NCI-H187 (cell line): ENCODE data around the gene SIAE.
A peak's percentile ranks its signal among the peaks of the same experiment; 100 is the strongest.

ENCODE experiments used
- DNase-seq, 2 experiments: peaks; one replicate each; lab custom pipeline; 2025; lab: John Stamatoyannopoulos, UW

Gene SIAE

DNA sequence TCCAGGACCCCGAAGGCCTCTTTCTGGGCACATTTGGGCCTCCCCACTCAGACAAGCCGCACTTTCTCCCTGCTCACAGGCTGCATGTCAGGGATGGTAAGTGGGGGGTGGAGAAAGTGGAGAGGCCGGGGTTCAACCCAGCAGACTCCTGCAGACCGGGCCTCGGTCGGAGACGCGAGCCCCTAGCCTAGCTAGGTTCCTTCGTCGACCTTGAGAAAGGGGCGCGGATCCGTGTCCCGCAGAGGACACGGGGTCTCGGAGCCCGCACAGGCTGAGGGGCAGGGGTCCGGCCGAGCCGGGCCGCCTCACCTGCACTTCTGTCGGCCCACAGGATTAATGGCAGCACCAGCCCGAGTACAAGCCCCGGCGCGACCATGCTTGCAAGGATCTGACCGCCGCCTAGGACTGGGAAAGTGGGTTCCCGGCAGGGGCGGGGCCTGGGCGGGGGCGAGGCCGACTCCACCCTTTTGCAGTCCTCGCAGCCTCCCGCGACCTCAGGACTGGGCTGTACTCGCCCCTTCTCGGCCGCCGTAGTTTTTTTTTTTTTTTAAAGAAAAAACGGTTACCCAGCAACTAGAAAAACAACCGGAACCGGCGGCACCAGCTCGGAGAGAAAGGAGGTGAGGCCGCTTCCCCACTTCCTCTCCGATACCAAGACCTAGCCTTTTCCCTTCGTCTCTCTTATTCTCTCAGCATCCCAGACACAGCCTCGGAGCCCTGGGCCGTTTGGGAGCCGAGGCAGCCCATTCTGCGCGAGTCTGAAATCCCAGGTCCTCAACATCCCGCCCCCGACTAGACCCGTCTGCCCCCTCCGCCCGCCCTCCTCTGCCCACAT lies at the start of gene SIAE, which contains the start of gene SPA17:
SIAE (minus strand) TSS at position 407 of the 835 bp plus-strand sequence; CDS start at position 376, 31 bp downstream.
SPA17 (plus strand) TSS at position 572 of the 835 bp plus-strand sequence. CDS start 1,361 bp downstream, outside the sequence.
- DNase-seq = peak; percentile 25 to 47

- no peak for DNase-seq
Observed at GRCh38 chr11:124722176-124722575, 48.6 kb upstream of the SIAE start.

- DNase-seq = no peak
Observed at GRCh38 chr11:124719534-124719933, 46.0 kb upstream of the SIAE start.

GRCh38 chr11:124718801-124719200 lies 45.3 kb upstream of the SIAE start:
- DNase-seq = no peak

DNA sequence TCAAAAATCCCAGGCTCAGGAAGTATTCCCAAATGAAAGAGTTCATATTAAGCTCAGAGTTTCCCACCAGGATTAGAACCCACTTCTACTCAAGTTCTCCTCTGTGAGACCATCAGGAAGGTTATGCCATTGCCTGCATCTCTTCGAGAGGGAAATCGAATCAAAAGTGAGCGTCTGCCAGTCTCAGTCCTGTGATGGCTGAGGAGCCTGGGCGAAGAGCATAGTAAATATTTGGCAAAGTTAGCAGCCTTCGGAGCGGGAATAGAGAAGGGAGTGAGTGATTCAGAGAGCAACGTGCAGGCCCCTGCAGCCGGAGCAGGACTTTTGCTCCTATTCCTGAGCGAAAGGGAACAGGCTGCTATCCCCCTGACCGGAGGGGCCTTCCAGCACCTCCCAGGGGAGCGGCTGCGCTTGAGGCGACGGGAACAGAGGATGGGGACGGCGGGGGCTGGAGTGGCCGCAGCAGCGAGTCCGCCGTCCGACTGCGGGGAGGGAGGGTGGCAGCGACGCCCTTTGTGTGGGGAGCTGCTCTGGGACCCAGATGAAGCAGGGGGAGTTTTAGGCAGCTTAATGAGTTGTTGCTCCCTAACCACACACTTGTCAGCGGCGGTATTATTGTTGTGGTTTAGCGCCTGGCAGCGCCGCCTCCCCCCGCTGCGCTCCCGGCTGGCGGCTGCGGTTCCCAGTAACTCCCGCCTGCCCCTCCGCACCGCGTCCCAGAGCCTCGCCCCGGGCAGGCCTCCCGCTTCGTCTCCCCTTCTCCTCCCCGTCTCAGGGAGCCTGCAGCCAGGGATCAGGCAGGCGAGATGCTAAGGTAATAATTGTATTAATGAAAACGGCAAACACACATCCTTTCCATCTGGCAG lies 44.5 kb upstream of the SIAE start:
- DNase-seq = no peak

DNA sequence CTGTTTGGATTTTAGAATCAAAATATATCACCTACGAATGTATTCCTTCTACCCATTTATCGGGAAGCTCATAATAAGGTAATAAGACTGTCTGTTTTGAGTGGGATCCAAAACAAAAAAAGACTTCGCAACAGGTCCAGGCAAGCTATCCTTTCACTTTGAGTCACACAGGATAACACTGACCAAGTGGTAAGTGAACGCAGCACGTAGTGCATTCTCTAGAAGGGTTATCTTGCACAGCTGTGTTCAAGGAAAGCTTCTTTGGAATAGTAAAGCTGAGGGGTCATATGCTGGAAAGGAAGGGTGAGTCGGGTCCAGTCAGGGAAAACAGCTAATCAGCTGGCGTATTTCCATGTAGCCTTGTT lies 43.9 kb upstream of the SIAE start:
- DNase-seq = no peak

- no peak for DNase-seq
Observed at GRCh38 chr11:124716591-124716990, 43.1 kb upstream of the SIAE start.

- DNase-seq = no peak
Observed at GRCh38 chr11:124712392-124712791, 38.9 kb upstream of the SIAE start.

GRCh38 chr11:124707829-124708228 lies 34.3 kb upstream of the SIAE start:
- no peak for DNase-seq

GRCh38 chr11:124700028-124700427 lies 26.5 kb upstream of the SIAE start:
- no peak for DNase-seq

DNA sequence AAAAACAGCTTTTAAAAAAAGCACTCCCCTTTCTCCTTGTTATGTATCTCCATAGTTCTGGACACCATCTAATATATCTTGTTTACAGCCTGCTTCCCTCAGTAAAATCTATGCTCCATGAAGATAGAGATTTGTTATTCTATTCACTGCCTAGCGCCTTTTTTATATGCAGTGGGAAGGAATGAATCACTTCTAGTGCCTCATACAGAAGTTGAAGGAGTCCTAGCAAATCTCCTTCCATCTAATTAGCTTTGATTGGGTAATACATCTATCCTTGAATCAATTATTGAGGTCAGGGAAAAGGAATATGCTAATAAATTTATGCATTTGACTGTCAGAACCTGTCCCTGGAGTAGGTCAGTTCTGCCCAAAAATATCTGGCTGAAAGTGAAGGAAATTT lies 26.0 kb upstream of the SIAE start:
- DNase-seq = no peak

GRCh38 chr11:124693142-124693541 lies 19.6 kb upstream of the SIAE start:
- no peak for DNase-seq

GRCh38 chr11:124682443-124682842 lies 8.9 kb upstream of the SIAE start:
- DNase-seq = no peak

DNA sequence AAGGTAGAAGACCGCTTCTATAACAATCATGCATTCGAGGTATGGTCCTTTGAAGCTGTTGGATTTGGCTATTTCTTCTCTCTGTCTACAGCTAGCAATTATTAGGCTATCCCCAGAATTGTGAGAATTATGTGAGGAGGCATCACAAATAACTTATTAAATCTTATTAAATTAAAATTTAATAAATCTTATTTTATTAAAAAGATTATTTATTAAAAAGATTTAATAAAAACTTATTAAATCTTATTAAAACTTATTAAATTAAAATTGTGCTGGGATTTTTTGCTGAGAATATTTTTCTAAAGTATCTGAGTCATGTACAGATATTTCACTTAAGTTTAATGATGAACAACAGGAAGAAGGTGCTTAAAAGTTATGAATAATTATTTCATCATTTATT lies 7.9 kb upstream of the SIAE start:
- no peak for DNase-seq

DNA sequence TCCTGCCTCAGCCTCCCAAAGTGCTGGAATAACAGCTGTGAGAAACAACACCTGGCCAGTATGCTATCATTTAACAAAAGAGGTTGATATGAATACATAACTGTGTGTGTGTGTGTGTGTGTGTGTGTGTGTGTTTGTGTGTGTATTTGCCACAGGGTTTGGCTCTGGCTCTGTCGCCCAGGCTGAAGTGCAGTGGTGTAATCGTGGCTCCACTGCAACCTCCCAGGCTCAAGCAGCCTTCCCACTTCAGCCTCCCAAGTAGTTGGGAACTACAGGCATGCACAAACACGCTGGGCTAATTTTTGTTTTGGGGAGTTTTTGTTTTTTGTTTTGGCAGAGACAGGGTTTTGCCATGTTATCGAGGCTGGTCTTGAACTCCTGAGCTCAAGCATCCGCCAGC lies 4.9 kb upstream of the SIAE start:
- no peak for DNase-seq

GRCh38 chr11:124676386-124676785 lies 2.8 kb upstream of the SIAE start:
- no peak for DNase-seq

- no peak for DNase-seq
Observed at GRCh38 chr11:124674571-124674970, 1.0 kb upstream of the SIAE start.

GRCh38 chr11:124674168-124674517 lies 604 bp upstream of the SIAE start:
- DNase-seq = no peak

GRCh38 chr11:124672536-124673215 lies 863 bp downstream of the SIAE start:
- DNase-seq = no peak

- DNase-seq = no peak
Observed at GRCh38 chr11:124670732-124671131, 2.8 kb downstream of the SIAE start.

- no peak for DNase-seq
Observed at GRCh38 chr11:124669193-124669592, 4.3 kb downstream of the SIAE start.

DNA sequence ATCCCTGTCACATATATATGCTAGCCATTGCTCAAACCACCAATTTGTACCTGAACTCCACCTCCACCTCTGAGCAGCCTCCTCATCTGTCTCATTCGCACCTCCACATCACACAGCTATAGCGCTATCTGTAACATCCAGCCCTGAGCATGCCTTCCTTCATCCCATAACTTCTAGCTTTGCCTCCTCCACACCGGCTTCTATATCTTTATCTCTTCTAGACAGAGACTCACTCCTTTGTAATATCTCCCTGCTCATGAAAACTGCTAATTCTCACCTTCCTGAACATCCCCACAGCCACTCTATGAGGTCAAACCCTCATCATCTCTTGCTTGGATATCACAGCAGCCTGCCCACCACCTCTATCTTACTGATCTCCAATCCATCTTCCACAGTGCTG lies 5.9 kb downstream of the SIAE start:
- DNase-seq = no peak

GRCh38 chr11:124663861-124664260 lies 9.7 kb downstream of the SIAE start:
- no peak for DNase-seq
